ENCODE measurements around the gene PPP1R3G.

DNA sequence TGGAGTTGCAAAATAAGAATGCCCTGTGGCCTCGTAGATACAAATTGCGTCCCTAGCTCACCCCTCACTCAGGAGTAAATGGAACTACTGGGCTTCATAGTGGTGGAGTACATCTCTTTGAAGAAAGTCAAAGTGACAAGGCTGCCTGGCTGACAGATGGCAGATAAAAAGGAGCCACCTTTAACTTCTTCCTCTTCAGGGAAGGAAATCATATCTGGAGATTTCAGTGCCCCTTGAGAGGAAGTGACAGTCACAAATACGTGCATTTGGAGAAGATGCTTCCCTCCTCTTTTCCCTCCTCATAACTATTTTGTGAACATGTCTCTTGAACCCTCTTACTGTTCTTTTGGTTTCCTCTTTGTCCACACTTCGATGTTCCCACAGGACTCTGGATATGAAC is 43.2 kb downstream of the PPP1R3G start:
- TF ChIP-seq EZH2 (IDR thresholded peaks at IDR 0.05; ENCODE audit: borderline replicate concordance, low read length): no peak
- TF ChIP-seq, protein P1, sequence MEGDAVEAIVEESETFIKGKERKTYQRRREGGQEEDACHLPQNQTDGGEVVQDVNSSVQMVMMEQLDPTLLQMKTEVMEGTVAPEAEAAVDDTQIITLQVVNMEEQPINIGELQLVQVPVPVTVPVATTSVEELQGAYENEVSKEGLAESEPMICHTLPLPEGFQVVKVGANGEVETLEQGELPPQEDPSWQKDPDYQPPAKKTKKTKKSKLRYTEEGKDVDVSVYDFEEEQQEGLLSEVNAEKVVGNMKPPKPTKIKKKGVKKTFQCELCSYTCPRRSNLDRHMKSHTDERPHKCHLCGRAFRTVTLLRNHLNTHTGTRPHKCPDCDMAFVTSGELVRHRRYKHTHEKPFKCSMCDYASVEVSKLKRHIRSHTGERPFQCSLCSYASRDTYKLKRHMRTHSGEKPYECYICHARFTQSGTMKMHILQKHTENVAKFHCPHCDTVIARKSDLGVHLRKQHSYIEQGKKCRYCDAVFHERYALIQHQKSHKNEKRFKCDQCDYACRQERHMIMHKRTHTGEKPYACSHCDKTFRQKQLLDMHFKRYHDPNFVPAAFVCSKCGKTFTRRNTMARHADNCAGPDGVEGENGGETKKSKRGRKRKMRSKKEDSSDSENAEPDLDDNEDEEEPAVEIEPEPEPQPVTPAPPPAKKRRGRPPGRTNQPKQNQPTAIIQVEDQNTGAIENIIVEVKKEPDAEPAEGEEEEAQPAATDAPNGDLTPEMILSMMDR (IDR thresholded peaks at IDR 0.05; ENCODE audit: low read length): no peak

Measured in OCI-LY1 (cell line).